Transverse colon (tissue), 4 donors: ENCODE results near the gene ANAPC2. TPM values are rescaled to one million over a fixed set of nuclear protein-coding genes. Genes with fewer than 3 reads are reported as not detected.

ENCODE experiments used
- DNase-seq: peaks from one replicate; pipeline ENCODE4 v3.0.0-alpha.2; 2019
- H3K27ac ChIP-seq, 4 donors: fragments of 200-600 bp; sonication (generic); 2 replicates each; pipeline ENCODE4 v1.5.1; 2016 to 2018; ENCODE audit warnings: inconsistent platforms in 4 of 4
- H3K27me3 ChIP-seq: fragments of 200-600 bp; sonication (generic); 2 replicates; pipeline ENCODE4 v1.5.1; 2017; ENCODE audit warnings: inconsistent platforms
- H3K36me3 ChIP-seq, 4 donors: fragments of 200-600 bp; sonication (generic); 2 replicates each; pipeline ENCODE4 v1.5.1; 2017 to 2019; ENCODE audit warnings: inconsistent platforms in 4 of 4
- H3K4me1 ChIP-seq, 4 donors: fragments of 200-600 bp; sonication (generic); 2 replicates each; pipeline ENCODE4 v1.5.1; 2017 to 2020; ENCODE audit warnings: inconsistent platforms in 4 of 4
- H3K4me3 ChIP-seq, 4 donors: fragments of 200-600 bp; sonication (generic); 1 replicate in 1 of 4; 2 replicates in 3 of 4; pipeline versions ENCODE4 v1.5.1 to v1.6.1; 2017 to 2019; ENCODE audit warnings: inconsistent platforms in 4 of 4
- H3K9me3 ChIP-seq, 2 donors: fragments of 200-600 bp; sonication (generic); 2 replicates each; pipeline ENCODE4 v1.5.1; 2017 to 2019; ENCODE audit warnings: inconsistent platforms in 2 of 2
- CTCF ChIP-seq, 5 experiments: fragments of 200-600 bp in 3 of 5; fragments of 450-650 bp in 2 of 5; sonication (generic) in 3 of 5; IDR thresholded peaks; 1 replicate in 2 of 5; 2 replicates in 3 of 5; pipeline ENCODE4 v1.5.1; 2016 to 2017; ENCODE audit warnings: antibody characterized with exemption in 5 of 5, inconsistent platforms in 3 of 5, mild to moderate bottlenecking in 2 of 5, moderate library complexity in 1 of 5
- EP300 ChIP-seq: sonication (generic); formaldehyde crosslinking; IDR thresholded peaks from one replicate; pipeline ENCODE4 v1.6.1; 2017; ENCODE audit warnings: antibody characterized with exemption, low read depth
- POLR2A ChIP-seq: fragments of 450-650 bp; IDR thresholded peaks from one replicate; pipeline ENCODE4 v1.6.1; 2016; ENCODE audit warnings: antibody characterized with exemption, mild to moderate bottlenecking, moderate library complexity
- POLR2AphosphoS5 ChIP-seq, 3 donors: sonication (generic); formaldehyde crosslinking; IDR thresholded peaks; one replicate each; pipeline ENCODE4 v1.6.1; 2016; ENCODE audit warnings: antibody characterized with exemption in 3 of 3
- WGBS, 2 donors: methylation state at CpG; one replicate each; pipeline ENCODE4 v1.1.5; 2018; ENCODE audit warnings: low coverage in 1 of 2; 5-methylcytosine and 5-hydroxymethylcytosine counted together
- in situ Hi-C, 4 donors: fragments of 200-750 bp; cut with MboI; loops; one replicate each; pipeline versions ENCODE4 v1.15.0 to v1.15.1; 2017; ENCODE audit warnings: low sequenced_read_pairs in 3 of 4, low pct_ligation_motif_present in 1 of 4, low pct_unique_long_range_greater_than_20kb in 1 of 4
- intact Hi-C: fragments of 100-400 bp; cut with DNase I; formaldehyde crosslinking; loops from one replicate; pipeline ENCODE4 v1.15.1; 2023; ENCODE audit warnings: low total_unique reads
- total RNA-seq, 4 donors: library from RNA; depleted of rRNA; stranded (reverse); fragments of >200 nt; gene quantifications; one replicate each; pipeline ENCODE4 v1.1.0, GENCODE V29; 2016

Gene ANAPC2
- total RNA-seq, 4 donors from 2014 or later: 37.0 to 176 (median 70.3) TPM

- peaks cover 9 to 30% (median 27%) of the 10 kb centered on the region in 4 donors for H3K4me1 ChIP-seq
- no peak for DNase-seq
- WGBS, 2 donors: 60 to 70% methylated on average over 4 to 17 of the region's 17 CpGs
- peaks cover 100% of the 10 kb centered on the region for H3K27me3 ChIP-seq
- no peaks in the 10 kb centered on the region for H3K9me3 ChIP-seq
- H3K4me3 ChIP-seq: no peak overlapping the region
- H3K27ac ChIP-seq: no peak overlapping the region
- no peaks in the 10 kb centered on the region for H3K36me3 ChIP-seq
- in situ Hi-C loops (no loop called here), intact Hi-C loops (no loop called here)
- TF ChIP-seq POLR2A (no peak), POLR2AphosphoS5 (IDR thresholded peaks at IDR 0.05) (no peak), CTCF (IDR thresholded peaks at IDR 0.05) (no peak), EP300 (no peak)
Observed at GRCh38 chr9:137160054-137160425, 28.3 kb downstream of the ANAPC2 start.

- Histone ChIP-seq H3K27ac (no peak overlapping the region), H3K4me3 (no peak overlapping the region), H3K4me1 (peaks cover 9 to 30% (median 27%) of the 10 kb centered on the region in 4 donors), H3K27me3 (peaks cover 94% of the 10 kb centered on the region), H3K9me3 (no peaks in the 10 kb centered on the region), H3K36me3 (no peaks in the 10 kb centered on the region)
- intact Hi-C loops (no loop called here), in situ Hi-C loops (no loop called here)
- DNase-seq: no peak
- TF ChIP-seq EP300 (no peak), CTCF (IDR thresholded peaks at IDR 0.05) (no peak), POLR2A (no peak), POLR2AphosphoS5 (IDR thresholded peaks at IDR 0.05) (no peak)
- WGBS, 2 donors: 35 to 40% methylated on average over 6 to 14 of the region's 14 CpGs
Observed at GRCh38 chr9:137159105-137160053, 29.0 kb downstream of the ANAPC2 start.

GRCh38 chr9:137158625-137159024 is 29.7 kb downstream of the ANAPC2 start:
- H3K4me3 ChIP-seq: no peak overlapping the region
- no peaks in the 10 kb centered on the region for H3K9me3 ChIP-seq
- peak; percentile 41 for DNase-seq
- TF ChIP-seq POLR2A (no peak), POLR2AphosphoS5 (IDR thresholded peaks at IDR 0.05) (no peak), CTCF (IDR thresholded peaks at IDR 0.05) (no peak), EP300 (no peak)
- intact Hi-C loops (no loop called here), in situ Hi-C loops (no loop called here)
- peaks cover 86% of the 10 kb centered on the region for H3K27me3 ChIP-seq
- H3K27ac ChIP-seq: no peak overlapping the region
- H3K4me1 ChIP-seq: peaks cover 9 to 29% (median 27%) of the 10 kb centered on the region in 4 donors
- H3K36me3 ChIP-seq: no peaks in the 10 kb centered on the region
- WGBS, 2 donors: 20% methylated on average over 4 of the region's 4 CpGs; no CpG with 5 or more reads in 1 of the 2 donors

GRCh38 chr9:137157618-137158415 is 30.5 kb downstream of the ANAPC2 start:
- in situ Hi-C loops: no loop called here

More at GRCh38 chr9:137157618-137158415, 30.5 kb downstream of the ANAPC2 start:
- H3K4me1 ChIP-seq: peaks cover 4 to 22% (median 19%) of the 10 kb centered on the region in 4 donors
- no peak for DNase-seq
- TF ChIP-seq POLR2A (no peak), CTCF (IDR thresholded peaks at IDR 0.05) (no peak), POLR2AphosphoS5 (IDR thresholded peaks at IDR 0.05) (no peak), EP300 (no peak)
- no peaks in the 10 kb centered on the region for H3K36me3 ChIP-seq
- WGBS, 2 donors: 18 to 46% methylated on average over 2 to 19 of the region's 19 CpGs
- no peaks in the 10 kb centered on the region for H3K9me3 ChIP-seq
- H3K27ac ChIP-seq: no peak overlapping the region
- no peak overlapping the region for H3K4me3 ChIP-seq
- intact Hi-C loops: no loop called here
- H3K27me3 ChIP-seq: peaks cover 78% of the 10 kb centered on the region
